ENCODE data around the gene RTN4R.

DNA sequence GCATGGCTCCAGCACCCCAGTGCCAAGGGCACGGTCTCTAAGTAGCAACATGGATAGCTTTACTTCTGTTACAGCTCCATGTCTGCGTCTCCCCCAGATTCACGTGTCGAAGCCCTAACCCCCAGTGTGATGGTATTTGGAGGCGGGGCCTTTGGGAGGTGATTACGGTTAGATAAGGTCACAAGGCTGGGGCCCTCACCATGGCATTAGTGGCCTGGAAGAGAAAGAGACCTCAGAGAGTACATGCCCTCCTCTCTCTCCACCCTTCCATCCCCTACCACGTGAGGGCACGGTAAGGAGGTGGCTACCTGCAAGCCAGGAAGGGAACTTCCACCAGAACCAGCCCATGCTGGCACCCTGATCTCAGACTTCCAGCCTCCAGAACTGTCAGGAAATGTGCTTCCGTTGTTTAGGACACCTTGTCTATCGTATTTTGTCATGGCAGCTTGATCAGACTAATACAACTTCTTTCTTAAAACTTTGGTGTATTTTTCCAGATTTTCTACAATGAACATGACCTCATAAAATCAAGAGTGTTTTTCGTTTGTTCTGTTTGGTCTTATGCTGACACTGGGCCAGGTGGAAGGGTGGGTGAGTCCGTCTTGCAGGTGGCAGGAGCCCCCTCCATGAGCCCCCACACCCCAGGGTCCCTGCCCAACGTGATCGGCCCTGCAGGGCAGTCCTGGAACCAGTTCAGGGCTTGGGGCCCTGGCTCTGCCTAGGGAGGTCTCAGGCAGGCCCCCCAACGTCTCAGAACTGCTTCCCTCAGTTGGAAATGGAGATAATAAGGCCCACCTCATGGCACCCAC, 10.7 kb downstream of the RTN4R start:
- TF ChIP-seq, protein P1, sequence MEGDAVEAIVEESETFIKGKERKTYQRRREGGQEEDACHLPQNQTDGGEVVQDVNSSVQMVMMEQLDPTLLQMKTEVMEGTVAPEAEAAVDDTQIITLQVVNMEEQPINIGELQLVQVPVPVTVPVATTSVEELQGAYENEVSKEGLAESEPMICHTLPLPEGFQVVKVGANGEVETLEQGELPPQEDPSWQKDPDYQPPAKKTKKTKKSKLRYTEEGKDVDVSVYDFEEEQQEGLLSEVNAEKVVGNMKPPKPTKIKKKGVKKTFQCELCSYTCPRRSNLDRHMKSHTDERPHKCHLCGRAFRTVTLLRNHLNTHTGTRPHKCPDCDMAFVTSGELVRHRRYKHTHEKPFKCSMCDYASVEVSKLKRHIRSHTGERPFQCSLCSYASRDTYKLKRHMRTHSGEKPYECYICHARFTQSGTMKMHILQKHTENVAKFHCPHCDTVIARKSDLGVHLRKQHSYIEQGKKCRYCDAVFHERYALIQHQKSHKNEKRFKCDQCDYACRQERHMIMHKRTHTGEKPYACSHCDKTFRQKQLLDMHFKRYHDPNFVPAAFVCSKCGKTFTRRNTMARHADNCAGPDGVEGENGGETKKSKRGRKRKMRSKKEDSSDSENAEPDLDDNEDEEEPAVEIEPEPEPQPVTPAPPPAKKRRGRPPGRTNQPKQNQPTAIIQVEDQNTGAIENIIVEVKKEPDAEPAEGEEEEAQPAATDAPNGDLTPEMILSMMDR (IDR thresholded peaks at IDR 0.05) = no peak
- TF ChIP-seq POLR2A (IDR thresholded peaks at IDR 0.05) (no peak), POLR2AphosphoS5 (IDR thresholded peaks at IDR 0.05) (no peak), EP300 (IDR thresholded peaks at IDR 0.05) (no peak)
